HepG2 (cell line): ENCODE measurements around the gene ANO9. TPM values are rescaled to one million over a fixed set of nuclear protein-coding genes. Genes with fewer than 3 reads are reported as not detected.
A peak's percentile ranks its signal among the peaks of the same experiment; 100 is the strongest.

Experiments used
- CREM ChIP-seq, 2 experiments: sonication (generic) in 1 of 2; formaldehyde crosslinking in 1 of 2; IDR thresholded peaks; 2 replicates each; pipeline versions ENCODE4 v1.4.0 to v1.6.1; 2016 to 2020; ENCODE audit warnings: antibody characterized with exemption in 1 of 2, mild to moderate bottlenecking in 1 of 2, missing genetic modification reagents in 1 of 2
- MAF1 ChIP-seq: sonication (generic); formaldehyde crosslinking; IDR thresholded peaks from 2 replicates; pipeline ENCODE4 v1.5.0; 2020; ENCODE audit warnings: missing genetic modification reagents, borderline replicate concordance
- MYPOP ChIP-seq: sonication (generic); formaldehyde crosslinking; IDR thresholded peaks from 2 replicates; pipeline ENCODE4 v1.8.1; 2023; ENCODE audit warnings: mild to moderate bottlenecking, moderate library complexity, missing genetic modification reagents
- POLR2G ChIP-seq: fragments of 200-400 bp; formaldehyde crosslinking; IDR thresholded peaks from 2 replicates; pipeline ENCODE4 v1.6.1; 2018; ENCODE audit warnings: mild to moderate bottlenecking, low read depth, low read length, moderate library complexity
- SOX13 ChIP-seq, 3 experiments: fragments of 450-650 bp in 1 of 3; sonication (generic) in 1 of 3; formaldehyde crosslinking in 1 of 3; IDR thresholded peaks in 2 of 3; conservative IDR thresholded peaks in 1 of 3; 2 replicates each; pipeline versions ENCODE4 v1.5.0 to v1.6.1; 2016 to 2020; ENCODE audit warnings: antibody characterized with exemption in 1 of 3, mild to moderate bottlenecking in 1 of 3, missing compliant biosample characterization in 1 of 3, missing genetic modification reagents in 1 of 3, moderate library complexity in 1 of 3
- SOX5 ChIP-seq: IDR thresholded peaks from 2 replicates; pipeline ENCODE4 v1.6.1; 2016; ENCODE audit warnings: borderline replicate concordance
- SSRP1 ChIP-seq: IDR thresholded peaks from 2 replicates; pipeline ENCODE4 v1.6.1; 2016; ENCODE audit warnings: control low read depth
- ZC3H13 ChIP-seq: sonication (generic); formaldehyde crosslinking; IDR thresholded peaks from 2 replicates; pipeline ENCODE4 v1.8.1; 2023; ENCODE audit warnings: mild to moderate bottlenecking, missing genetic modification reagents, moderate library complexity
- ZNF124 ChIP-seq: sonication (generic); formaldehyde crosslinking; IDR thresholded peaks from 2 replicates; pipeline ENCODE4 v1.4.0; 2020; ENCODE audit warnings: missing genetic modification reagents
- ZNF318 ChIP-seq: sonication (generic); formaldehyde crosslinking; IDR thresholded peaks from 2 replicates; pipeline ENCODE4 v1.4.0; 2020; ENCODE audit warnings: mild to moderate bottlenecking, missing genetic modification reagents
- ZNF512B ChIP-seq: sonication (generic); formaldehyde crosslinking; IDR thresholded peaks from 2 replicates; pipeline ENCODE4 v1.5.1; 2020; ENCODE audit warnings: missing genetic modification reagents, mild to moderate bottlenecking, borderline replicate concordance
- ZNF784 ChIP-seq: sonication (generic); formaldehyde crosslinking; IDR thresholded peaks from 2 replicates; pipeline ENCODE4 v1.5.1; 2020; ENCODE audit warnings: missing genetic modification reagents, mild to moderate bottlenecking, borderline replicate concordance
- polyA plus RNA-seq, 8 experiments: library from polyadenylated mRNA; depleted of rRNA in 3 of 8; stranded (reverse) in 7 of 8; unstranded in 1 of 8; fragments of >200 nt; fragmentation: Illumina TruSeq in 4 of 8; extraction: Trizol in 4 of 8; gene quantifications; 2 replicates each; pipeline versions ENCODE4 v1.2.1 to v1.2.3, GENCODE V29; 2011 to 2016; ENCODE audit warnings: low read depth in 4 of 8, missing spikeins in 1 of 8, mixed read lengths in 1 of 8; ENCODE audit not compliant: insufficient read depth in 1 of 8
- total RNA-seq, 5 experiments: library from RNA; depleted of rRNA; stranded (reverse); fragments of >200 nt; fragmentation: Illumina TruSeq; extraction: Trizol; gene quantifications; 2 replicates each; pipeline ENCODE4 v1.2.3, GENCODE V29; 2016; ENCODE audit warnings: low read depth in 1 of 5

The ANO9 gene
- total and polyA plus RNA-seq, 2 of the 13 experiments (the other 11 are each of a cell fraction or from before 2014, with no cell fraction given) = 8.9 to 14.3 TPM

GRCh38 chr11:447923-448731 is 6.3 kb upstream of the ANO9 start (continued):
- TF ChIP-seq ZNF512B (CRISPR knock-in tag) = no peak
- peak; percentile 38; the same call in 1 of the 2 replicates for TF ChIP-seq SOX5
- no peak for TF ChIP-seq SOX13 (IDR thresholded peaks at IDR 0.05)
- TF ChIP-seq SOX13 (CRISPR knock-in tag; conservative IDR thresholded peaks at IDR 0.05 in 1 of 2, IDR thresholded peaks at IDR 0.05 in 1 of 2) = peak in 1 of 2 experiments; percentile 25; a peak in 1 of 4 replicates
- peak; percentile 80 for TF ChIP-seq POLR2G
- TF ChIP-seq ZC3H13 (CRISPR knock-in tag) = no peak
- TF ChIP-seq CREM (IDR thresholded peaks at IDR 0.05) = no peak
- no peak for TF ChIP-seq CREM (CRISPR knock-in tag; IDR thresholded peaks at IDR 0.05)
- peak; percentile 31; the same call in 1 of the 2 replicates for TF ChIP-seq MAF1 (CRISPR knock-in tag)
- TF ChIP-seq ZNF124 = 0 out of 2 replicates have a peak, but pooled peaks have one; percentile 36
- TF ChIP-seq MYPOP (CRISPR knock-in tag) = no peak
- TF ChIP-seq SSRP1 (CRISPR knock-in tag) = peak; percentile 53; the same call in 1 of the 2 replicates
- TF ChIP-seq ZNF784 = peak; percentile 86
- no peak; the same call in 1 of the 2 replicates for TF ChIP-seq ZNF318
